GM21737 (cell line): Measurements from ENCODE around the gene RPLP2.
A peak's percentile ranks its signal among the peaks of the same experiment; 100 is the strongest.

Experiments used
- ATAC-seq: cut with Tn5 transposase; IDR thresholded peaks from one replicate; pipeline ENCODE4 v1.9.1; 2021; ENCODE audit warnings: mild to moderate bottlenecking, moderate library complexity; ENCODE audit not compliant: unreplicated experiment

The RPLP2 gene

DNA sequence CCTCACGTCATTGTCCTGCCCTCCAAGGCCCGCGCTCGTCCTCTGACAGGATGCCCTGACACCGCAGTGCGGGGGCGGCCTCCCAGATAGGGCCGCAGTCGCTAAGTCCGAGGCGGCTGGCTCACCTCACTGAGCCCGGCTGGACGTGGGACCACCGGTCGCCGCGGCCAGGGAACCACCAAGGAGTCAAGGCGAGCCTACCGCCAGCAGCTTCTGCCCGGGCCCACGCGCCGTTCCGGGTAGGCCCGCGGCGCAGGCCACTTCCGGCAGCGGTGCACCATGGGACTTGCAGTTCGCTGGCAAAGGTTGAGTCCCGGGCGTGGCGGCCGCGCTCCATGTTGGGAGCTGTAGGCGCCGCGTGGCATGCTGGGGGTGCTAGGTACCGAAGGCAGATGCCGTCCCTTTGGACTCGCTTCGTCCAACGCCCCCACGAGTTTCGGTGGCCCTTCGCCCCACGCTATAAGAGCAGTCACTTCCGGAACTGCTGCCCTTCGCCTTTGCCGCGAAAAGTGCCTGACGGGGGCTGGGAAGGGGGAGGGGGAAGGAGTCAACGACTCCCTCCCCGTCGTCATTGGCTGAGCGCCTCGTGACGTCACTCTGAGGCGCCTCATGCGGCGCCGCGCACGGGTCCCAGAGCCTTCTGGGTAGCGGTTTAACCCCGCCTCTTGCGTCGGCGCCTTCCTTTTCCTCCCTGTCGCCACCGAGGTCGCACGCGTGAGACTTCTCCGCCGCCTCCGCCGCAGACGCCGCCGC, at the start of gene RPLP2:
Gene RPLP2, plus strand, starts transcription at position 681 of the 753 bp plus-strand sequence. CDS start 268 bp downstream, outside the sequence.
- ATAC-seq, result peak; percentile 66

DNA sequence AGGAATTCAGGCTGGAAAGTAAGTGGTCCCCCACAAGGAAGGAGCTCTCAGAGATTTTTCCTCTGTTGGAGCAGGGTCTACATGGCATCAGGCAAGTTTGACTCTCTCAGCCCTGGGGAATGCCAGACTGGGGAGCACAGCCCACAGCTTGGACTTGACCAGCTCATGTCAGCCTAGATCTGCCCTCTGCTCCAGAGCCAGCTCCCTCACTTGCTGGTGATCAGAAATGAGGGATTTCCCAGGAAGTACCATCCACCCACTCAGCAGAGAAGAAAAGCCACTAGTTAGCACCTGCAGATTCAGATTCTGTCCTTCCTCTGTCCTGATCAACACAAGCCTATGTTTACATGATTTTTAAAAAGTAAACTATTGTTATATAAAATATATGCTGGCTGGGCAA, 49.5 kb upstream of the RPLP2 start:
- ATAC-seq, result no peak

GRCh38 chr11:761526-762108, 48.1 kb upstream of the RPLP2 start:
- ATAC-seq, result no peak

DNA sequence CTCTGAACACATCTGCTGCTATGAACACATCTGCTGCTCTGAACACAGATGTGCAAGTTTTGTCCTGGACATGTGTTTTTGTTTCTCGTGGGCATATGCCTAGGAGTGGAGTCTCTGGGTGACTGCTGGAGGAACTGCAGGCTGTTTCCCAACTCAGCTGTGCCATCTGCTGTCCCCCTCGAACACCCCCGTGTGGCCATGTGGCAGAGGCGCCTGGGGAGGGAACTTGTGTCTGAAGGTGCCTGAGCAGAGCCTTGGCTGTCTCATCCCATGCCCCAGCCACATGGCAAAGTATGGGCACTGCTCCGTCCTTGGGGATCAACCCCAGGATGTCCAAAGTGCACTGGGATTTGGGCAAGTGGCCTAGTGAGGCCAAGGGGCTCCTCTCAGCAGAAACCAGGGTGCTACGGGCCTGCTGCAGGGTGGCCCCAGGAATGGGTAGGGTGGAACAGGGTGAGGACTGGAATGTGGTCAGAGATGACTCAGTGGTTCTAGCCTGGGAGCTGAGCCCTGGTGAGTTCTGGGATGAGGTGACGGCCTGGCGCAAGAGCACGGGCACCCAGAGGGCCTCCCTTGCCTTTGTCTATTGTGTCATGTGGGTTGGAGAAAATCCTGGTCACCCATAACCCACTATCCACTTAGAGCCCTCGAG, 47.2 kb upstream of the RPLP2 start:
- no peak for ATAC-seq

DNA sequence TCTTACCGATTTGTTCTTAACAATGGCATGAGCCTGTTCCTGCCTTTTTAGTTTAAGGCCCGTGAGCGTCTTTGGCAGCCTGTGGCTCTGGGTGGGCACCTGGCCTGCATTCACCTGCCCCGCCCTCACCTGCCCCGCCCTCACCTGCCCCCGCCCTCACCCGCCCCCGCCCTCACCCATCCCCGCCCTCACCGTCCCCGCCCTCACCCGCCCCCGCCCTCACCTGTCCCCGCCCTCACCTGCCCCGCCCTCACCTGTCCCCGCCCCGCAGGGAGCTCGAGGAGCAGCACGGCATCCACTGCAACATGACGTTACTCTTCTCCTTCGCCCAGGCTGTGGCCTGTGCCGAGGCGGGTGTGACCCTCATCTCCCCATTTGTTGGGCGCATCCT, 46.7 kb upstream of the RPLP2 start:
- no peak for ATAC-seq

- ATAC-seq, result no peak
Observed at GRCh38 chr11:763549-764321, 46.0 kb upstream of the RPLP2 start.

DNA sequence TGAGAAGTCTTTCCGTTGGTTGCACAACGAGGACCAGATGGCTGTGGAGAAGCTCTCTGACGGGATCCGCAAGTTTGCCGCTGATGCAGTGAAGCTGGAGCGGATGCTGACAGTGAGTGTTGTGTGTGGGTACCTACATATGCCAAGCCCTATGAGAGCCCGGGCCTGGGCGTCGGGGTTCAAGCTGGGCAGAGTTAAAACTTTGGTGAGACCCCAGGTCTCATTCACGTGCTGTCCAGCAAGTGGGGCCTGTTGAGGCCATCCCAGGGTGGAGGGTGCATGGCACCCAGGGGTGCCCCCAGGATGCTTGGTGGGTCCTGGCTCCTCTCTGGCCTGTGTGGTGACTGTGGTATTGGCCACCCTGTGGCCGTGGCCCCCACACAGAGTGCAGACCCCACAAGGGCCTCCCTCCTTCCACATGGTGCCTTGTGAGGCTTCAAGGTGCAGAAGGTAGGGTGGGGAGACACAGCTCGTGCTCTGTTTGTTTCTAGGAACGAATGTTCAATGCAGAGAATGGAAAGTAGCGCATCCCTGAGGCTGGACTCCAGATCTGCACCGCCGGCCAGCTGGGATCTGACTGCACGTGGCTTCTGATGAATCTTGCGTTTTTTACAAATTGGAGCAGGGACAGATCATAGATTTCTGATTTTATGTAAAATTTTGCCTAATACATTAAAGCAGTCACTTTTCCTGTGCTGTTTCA, 45.3 kb upstream of the RPLP2 start:
- no peak for ATAC-seq

- no peak for ATAC-seq
Observed at GRCh38 chr11:765025-765801, 44.6 kb upstream of the RPLP2 start.

GRCh38 chr11:765802-766091, 44.0 kb upstream of the RPLP2 start:
- ATAC-seq, result no peak

DNA sequence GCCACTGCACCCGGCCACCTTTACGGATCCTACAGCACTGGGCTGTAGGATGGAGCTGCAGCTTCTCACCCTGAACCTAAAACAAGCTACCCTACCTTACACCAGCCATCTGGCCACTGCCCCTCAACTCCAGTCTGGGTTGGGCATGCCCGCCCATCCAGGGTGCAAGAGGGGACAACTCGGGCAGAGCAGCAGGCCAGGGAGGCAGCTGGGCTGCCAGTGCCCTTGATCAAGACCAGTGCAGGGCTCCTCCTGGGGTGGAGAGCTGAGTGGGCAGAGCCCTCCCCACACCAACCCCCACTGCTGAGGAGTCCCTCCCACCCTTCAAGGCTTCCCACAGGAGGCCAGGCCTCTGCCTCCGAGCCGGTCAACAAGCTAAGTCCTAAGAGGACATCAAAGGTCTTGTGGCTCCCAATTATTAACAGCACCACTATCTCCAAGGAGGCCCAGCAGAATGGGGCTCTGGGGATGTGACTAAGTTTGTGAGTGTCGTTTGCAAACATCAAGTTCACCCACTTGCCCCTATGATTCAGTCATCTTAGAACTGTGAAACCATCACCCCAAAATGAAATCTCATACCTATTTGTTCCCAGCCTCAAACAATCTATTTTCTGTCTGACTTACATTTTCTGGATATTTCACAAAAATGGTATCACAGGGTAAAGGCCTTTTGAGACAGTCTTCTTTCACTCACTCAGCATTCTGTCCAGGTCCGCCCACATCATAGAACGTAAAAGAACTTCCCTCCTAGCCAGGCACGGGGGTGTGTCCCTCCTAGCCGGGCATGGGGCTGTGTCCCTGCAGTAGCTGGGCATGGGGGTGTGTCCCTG, 43.4 kb upstream of the RPLP2 start:
- no peak for ATAC-seq

DNA sequence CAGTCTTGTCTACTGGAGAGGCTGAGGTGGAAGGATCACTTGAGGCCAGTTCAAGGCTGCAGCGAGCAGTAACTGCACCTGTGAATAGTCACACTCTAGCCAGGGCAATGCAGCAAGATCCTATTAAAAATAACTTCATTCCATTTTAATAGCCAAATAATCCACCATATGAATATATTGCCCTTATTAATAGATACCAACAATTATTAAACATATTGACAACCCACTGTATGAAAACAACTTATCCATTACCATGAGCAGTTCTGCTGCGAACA, 42.9 kb upstream of the RPLP2 start:
- ATAC-seq, result no peak

GRCh38 chr11:767238-767637, 42.5 kb upstream of the RPLP2 start:
- ATAC-seq, result no peak

GRCh38 chr11:769887-770641, 39.7 kb upstream of the RPLP2 start:
- no peak for ATAC-seq

GRCh38 chr11:770642-771616, 38.8 kb upstream of the RPLP2 start:
- no peak for ATAC-seq

DNA sequence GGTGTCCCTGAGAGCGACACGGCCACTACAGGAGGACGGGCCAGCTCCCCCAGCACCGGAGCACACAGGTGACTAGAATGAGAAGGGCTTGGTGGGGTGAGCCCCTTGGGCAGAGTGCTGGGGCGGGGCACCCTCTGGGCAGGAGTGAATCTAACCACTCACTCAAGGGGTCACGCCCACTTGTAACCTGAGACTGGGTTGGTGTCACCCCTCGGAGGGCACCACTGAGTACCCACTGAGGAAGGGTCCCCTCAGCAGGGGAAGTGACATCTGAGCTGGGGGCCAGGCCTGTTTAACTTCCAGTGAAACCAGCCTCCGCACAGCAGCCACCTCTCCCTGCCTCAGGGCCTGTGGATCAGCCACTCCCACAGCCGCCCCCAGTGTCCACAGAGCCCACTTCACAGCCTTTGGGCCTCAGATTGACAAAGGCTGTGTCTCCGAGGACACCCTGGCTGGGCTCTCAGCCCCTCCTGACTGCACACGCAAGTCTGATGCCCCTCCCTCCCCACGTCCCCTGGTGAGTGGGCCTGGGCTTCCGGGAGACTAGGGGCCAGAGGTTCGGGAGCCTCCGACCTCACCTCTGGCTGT, 38.1 kb upstream of the RPLP2 start:
- ATAC-seq, result no peak

GRCh38 chr11:772429-773390, 37.1 kb upstream of the RPLP2 start:
- ATAC-seq, result no peak
